Globus pallidus (tissue), 1 donor: ENCODE measurements around the gene MCCC2.
"Not testable (repeated sequence)": the region's sequence is repeated elsewhere in the genome, so short reads cannot be mapped to it uniquely, and the experiment has no call there.

Source experiments
- DNase-seq: peaks from one replicate; pipeline ENCODE4 v3.0.0-alpha.2; 2015; ENCODE audit warnings: low spot score

MCCC2 gene

DNA sequence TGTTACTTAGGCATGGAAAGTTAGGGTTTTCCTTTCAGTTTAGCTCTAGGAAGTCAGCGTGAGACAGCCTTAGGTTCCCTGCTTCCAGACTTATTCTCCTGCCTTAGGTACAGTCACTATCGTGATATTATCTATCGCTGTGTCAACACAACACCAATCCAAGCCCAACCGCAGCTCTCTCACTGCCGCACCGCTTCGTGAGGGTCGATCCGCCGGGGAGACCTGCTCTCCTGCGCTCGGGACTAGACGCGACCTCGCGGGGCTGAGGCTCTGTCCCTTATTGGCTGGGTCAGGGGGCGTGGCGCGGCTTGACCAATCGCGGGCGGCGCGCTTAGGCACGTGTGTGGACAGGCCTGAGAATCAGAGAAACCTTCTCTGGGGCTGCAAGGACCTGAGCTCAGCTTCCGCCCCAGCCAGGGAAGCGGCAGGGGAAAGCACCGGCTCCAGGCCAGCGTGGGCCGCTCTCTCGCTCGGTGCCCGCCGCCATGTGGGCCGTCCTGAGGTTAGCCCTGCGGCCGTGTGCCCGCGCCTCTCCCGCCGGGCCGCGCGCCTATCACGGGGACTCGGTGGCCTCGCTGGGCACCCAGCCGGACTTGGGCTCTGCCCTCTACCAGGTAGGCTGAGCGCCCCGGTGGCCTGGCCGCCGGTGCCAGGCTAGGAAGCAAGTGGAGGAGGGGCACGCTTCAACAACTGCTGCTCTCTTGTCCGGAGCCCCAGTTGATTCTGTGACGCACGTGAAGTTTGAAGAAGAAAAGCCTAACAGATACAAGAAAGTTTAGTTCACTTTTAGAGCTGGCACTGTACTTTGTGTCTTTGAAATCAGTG lies at the start of gene MCCC2:
MCCC2 (plus strand) TSS at position 400 of the 825 bp plus-strand sequence; CDS start at position 486, 86 bp downstream.
- DNase-seq, result peak; percentile 91

DNA sequence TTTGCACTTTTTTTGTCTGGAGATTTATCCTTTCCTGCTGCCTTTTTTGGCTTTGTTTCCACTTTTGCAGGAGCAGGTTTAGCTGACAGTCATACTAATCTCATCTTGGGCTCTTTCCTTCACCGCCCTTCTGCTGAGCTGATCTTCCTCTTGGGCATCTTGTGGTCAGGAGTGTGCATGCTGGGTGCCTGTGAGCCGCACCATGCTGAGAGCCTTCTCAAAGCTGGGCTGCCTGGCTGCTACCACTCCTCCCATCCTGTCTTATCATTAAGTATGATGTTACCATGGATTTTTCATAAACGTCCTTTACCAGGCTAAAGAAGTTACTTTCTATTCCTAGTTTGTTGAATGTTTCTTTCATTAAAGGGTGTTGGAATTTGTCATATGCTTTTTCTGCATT lies 49.5 kb upstream of the MCCC2 start:
- no peak for DNase-seq

DNA sequence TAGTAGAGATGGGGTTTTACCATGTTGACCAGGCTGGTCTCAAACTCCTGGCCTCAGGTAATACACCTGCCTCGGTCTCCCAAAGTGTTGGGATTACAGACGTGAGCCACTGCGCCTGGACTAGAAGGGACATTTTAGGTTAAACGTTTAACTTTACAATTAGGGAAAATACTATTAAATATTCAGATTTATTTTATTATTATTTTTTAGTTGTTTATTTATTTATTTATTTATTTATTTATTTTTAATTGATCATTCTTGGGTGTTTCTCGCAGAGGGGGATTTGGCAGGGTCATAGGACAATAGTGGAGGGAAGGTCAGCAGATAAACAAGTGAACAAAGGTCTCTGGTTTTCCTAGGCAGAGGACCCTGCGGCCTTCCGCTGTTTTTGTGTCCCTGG lies 36.3 kb upstream of the MCCC2 start:
- not testable (repeated sequence) for DNase-seq

DNA sequence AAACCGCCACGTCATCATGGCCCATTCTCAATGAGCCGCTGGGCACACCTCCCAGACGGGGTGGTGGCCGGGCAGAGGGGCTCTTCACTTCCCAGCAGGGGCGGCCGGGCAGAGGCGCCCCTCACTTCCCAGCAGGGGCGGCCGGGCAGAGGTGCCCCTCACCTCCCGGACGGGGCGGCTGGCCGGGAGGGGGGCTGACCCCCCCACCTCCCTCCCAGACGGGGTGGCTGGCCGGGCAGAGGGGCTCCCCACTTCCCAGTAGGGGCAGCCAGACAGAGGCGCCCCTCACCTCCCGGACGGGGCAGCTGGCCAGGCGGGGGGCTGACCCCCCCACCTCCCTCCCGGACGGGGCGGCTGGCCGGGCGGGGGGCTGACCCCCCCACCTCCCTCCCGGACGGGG lies 35.6 kb upstream of the MCCC2 start:
- DNase-seq, result not testable (repeated sequence)

DNA sequence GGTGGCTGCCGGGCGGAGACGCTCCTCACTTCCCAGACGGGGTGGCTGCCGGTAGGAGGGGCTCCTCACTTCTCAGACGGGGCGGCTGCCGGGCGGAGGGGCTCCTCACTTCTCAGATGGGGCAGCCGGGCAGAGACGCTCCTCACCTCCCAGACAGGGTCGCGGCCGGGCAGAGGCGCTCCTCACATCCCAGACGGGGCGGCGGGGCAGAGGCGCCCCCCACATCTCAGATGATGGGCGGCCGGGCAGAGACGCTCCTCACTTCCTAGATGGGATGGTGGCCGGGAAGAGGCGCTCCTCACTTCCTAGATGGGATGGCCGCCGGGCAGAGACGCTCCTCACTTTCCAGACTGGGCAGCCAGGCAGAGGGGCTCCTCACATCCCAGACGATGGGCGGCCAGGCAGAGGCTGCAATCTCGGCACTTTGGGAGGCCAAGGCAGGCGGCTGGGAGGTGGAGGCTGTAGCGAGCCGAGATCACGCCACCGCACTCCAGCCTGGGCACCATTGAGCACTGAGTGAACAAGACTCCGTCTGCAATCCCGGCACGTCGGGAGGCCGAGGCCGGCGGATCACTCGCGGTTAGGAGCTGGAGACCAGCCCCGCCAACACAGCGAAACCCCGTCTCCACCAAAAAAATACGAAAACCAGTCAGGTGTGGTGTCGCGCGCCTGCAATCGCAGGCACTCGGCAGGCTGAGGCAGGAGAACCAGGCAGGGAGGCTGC lies 35.0 kb upstream of the MCCC2 start:
- not testable (repeated sequence) for DNase-seq

DNA sequence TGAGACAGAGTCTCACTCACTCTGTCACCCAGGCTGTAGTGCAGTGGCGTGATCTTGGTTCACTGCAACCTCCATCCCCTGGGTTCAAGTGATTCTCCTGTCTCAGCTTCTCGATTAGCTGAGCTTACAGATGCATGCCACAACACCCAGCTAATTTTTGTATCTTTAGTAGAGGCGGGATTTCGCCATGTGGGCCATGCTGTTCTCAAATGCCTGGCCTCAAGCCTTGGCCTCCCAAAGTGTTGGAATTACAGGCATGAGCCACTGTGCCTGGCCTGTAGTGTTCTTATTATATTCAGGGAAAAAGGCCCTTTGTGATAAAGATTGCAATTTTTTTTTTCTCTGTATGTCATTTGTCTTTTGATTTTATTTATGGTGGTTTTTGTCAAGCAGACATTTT lies 24.0 kb upstream of the MCCC2 start:
- no peak for DNase-seq

DNA sequence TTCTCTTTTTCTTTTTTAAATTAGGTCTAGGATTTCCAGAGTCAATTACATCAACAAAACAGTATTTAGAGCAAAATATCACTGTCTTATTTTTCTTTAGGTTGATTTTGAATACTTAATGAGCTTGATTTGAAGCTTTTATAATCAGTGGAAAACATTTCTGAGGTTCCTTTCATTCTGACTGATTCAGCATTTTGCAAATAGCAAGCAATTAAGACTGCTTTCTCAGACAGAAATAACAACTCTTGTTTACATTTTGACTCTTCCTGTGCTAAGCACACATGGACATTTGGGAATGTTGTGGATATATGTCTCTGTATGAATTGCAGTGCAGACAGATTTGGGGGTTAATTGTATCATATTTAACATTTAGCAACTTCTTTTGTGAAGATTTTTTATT lies 22.2 kb upstream of the MCCC2 start:
- no peak for DNase-seq

DNA sequence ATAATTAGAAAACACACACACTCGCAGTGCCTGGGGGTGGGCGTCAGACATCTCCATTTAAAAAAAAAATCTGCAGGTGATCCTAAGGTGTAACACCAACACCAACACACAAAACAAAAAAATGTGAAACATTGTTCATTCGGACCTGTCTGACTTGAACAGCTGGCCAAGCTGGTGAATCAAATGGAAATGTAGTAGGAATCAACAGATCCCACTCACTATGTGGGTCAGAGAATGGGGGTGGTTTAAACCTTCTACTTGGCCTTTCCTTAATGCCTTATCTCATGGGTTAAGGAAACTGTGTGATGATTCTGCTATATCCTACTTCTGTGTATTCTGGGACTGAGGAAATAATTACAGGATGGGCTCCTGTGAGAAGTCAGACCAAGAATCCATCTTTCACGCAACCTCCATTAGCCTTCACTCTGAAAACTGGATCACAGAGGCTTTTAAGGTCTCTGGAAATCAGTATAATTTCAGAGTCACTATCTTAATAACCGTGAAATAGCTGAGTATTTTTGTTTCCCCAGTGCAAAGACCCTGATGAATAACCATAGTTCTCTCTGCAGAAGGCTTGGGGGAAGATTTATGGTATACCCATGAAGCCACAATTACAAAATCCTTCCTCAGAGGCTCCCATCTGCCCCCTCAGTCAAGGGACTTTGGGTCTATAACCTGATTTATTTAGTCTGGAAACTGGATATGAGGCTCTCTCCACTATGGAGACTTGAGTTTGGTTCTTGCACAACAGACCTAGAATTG lies 17.2 kb upstream of the MCCC2 start:
- DNase-seq, result no peak

DNA sequence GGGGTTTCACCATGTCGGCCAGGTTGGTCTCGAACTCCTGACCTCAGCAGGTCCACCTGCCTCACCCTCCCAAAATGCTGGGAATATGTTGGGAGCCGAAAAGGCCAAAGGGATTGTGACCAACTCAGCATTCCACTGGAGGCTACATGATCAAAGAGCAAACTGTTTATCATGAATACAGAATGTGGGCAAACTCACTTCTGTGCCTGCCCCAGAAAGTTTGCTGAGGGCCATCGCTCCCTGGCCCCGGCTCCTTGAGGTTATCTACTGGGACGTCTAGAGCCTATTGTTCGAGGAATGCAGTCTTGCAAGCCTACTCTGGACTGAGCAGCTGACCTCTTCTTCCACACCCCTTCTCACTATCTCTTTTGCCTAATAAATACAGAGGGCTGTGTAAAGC lies 15.3 kb upstream of the MCCC2 start:
- DNase-seq, result not testable (repeated sequence)

DNA sequence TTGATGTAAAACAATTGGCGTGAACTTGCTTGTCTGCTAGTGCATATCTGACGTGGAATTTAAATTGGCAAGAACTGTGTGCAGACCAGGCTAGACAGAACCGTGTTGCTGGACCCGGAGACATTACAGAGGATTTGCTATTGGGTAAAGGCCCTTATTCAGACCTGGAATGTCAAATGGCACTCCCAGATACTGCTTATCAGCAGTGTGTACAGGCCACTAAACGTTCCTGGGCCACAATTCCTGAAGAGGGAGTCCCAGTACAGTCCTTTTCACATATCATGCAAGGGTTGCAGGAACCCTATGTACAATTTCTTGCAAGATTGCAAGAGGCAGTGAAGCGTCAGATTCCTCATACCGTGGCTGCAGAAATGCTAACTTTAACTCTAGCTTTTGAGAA lies 13.5 kb upstream of the MCCC2 start:
- DNase-seq, result no peak

DNA sequence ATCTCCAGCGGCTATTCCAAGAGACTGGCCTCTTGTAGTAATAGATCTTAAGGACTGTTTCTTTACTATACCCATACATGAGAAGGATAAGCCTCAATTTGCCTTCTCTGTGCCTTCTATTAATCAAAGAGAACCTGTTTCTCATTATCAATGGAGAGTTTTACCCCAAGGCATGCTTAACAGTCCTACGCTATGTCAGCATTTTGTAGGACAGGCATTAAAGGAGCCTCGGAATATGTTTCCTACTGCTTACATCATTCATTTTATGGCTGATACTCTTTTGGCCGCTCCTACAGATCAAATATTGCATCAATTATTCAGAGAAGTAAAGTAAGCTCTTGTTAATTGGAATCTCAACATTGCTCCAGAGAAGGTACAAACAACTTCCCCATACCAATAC lies 11.6 kb upstream of the MCCC2 start:
- not testable (repeated sequence) for DNase-seq

DNA sequence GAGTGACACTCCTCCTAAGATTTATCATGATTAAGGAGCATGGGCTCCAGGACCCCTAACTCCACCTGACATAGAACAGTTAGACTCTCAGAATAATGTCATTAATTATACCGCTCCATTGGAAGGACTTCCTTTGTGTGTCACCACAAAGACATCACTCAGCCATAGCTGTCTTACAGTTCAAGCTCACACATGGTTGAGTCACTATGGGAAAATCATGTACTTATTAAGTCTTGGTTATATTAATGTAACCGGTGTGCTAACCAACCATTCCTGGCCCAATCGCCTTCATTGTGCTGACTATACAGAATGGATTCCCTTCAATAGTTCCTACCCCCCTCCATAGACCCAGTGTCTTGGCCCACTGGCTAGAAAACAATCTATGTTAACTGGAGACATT lies 10.9 kb upstream of the MCCC2 start:
- no peak for DNase-seq

DNA sequence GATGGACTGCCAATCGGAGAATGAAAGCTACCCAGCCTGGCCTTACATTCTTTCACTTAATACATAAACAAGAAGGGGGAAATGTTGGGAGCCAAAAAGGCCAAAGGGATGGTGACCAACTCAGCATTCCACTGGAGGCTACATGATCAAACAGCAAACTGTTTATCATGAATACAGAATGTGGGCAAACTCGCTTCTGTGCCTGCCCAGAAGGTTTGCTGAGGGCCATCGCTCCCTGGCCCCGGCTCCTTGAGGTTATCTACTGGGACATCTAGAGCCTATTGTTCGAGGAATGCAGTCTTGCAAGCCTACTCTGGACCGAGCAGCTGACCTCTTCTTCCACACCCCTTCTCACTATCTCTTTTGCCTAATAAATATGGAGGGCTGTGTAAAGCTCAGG lies 9.3 kb upstream of the MCCC2 start:
- DNase-seq, result not testable (repeated sequence)

DNA sequence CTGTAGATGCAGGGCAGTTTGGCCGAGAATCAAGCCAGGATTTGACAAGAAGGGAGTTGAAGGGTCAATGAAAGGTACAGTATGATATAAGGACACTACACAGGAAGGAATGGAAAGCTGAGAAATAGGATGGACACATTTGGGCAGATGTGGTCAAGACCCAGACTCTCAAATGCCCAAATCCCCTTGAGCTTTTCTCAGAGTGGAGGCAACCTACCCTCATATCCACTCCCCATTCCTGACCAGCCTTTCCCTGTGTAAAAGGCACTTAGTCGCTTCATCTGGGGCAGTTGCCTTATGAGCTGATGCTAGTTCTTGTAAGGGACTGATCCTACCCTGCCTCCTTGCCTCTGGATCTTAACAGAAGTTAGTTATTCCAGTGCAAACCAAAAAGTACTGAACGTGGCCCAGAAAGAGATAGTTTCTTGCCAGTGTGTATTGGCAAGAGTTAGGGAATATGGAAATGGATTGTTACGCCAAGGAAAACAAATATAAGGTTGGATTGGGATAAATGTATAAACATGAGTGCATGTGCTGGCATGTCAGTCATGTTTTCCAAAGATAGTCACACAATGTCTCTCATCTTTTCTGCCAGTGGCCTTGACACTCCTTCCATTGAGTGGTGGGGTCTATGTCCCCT lies 4.1 kb upstream of the MCCC2 start:
- DNase-seq, result no peak

DNA sequence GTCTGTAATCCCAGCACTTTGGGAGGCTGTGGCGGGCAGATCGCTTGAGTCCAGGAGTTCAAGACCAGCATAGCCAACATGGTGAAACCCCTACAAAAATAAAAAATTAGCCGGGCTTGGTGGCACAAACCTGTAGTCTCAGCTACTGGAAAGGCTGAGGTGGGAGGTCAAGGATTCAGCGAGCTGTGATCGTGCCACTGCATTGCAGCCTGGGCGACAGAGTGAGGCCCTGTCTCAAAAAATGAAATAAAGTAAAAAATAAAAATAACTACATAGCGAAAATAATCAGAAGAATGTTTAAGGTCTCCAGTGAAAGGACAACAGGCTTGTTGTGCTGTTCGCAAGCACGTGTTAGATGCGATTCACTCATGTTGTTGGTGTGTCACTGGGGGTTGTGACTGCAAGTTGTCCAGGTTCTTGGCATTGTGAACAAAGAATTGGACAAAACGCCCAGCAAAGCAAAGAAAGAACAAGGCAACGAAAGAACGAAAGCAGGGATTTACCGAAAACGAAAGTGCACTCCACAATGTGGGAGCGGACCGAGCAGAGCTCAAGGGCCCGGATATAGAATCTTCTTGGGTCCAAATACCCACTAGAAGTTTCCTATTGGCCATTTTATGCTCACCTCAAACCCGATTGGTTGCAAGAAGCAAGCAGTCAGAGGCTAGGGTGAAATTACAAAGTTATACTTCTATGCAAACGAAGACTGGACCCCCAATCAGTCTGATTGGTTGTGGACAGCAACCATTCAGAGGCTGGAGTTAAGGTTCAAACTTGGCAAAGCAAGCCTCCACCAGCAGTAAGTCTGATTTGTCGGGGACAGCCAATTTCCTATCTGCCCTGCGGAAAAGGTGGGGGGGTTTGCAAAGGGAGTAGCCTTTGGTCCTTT lies 844 bp upstream of the MCCC2 start:
- no peak for DNase-seq

DNA sequence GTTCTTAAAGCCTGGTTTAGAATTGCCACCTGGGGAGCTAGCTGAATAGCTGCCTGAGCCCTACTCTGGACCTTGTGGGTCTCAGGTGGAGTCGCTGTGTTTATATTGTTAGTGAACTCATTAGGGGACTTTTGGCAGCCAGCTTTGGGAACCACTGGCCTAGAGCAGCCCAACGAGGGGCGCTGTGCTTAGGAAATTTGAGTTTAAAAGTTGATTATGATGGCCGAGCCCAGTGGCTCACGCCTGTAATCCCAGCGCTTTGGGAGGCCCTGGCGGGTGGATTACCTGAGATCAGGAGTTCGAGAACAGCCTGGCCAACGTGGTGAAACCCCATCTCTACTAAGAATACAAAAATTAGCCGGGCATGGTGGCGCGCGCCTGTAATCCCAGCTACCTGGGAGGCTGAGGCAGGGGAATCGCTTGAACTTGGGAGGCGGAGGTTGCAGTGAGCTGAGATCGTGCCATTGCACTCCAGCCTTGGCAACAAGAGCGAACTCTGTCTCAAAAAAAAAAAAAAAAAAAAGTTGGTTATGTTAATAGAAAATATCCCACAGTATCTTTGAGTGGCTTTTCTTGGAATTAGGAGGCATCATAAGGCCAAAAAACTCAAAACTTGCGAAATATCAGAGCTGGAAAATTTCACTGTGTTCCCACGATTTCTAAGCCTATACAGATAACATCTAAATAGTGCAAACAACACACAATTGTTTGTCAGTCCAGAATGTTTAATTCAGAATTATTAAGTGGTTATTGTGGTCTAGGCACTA lies 809 bp downstream of the MCCC2 start:
- DNase-seq, result no peak

DNA sequence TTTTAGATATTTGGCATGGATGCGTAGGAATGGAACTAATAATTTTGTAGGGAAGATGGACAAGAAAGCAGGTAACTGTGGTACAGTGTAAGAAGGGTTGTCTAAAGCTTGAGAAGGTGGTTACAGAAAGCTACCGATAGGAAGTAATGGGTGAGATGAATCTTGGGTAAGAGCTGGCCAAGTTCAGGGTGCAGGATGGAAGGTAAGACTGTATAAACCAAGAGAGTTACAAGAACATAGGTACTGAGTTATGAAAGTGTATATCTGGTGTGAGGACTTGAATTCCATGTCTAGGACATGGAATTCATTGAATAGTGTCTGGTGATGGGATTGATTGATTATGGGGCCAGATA lies 1.4 kb downstream of the MCCC2 start:
- DNase-seq, result no peak

DNA sequence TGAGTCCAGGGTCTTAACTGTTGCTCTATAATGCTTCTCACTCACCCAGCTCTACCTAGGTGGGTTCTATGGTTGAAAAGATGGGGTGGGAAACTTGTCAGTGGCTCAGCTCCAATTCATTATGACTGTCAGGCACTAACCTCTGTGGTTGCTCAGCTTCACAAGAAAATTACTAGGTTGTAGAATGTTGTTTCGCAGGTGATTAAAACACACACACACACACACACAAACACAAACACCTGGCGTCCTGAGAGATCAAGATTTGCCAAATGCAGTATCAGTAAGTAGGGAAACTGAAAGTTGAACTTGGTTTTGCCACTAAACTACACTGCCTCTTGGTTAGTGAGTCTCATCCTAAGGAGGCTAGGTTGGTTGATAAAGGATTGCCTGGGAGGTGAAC lies 2.8 kb downstream of the MCCC2 start:
- no peak for DNase-seq

DNA sequence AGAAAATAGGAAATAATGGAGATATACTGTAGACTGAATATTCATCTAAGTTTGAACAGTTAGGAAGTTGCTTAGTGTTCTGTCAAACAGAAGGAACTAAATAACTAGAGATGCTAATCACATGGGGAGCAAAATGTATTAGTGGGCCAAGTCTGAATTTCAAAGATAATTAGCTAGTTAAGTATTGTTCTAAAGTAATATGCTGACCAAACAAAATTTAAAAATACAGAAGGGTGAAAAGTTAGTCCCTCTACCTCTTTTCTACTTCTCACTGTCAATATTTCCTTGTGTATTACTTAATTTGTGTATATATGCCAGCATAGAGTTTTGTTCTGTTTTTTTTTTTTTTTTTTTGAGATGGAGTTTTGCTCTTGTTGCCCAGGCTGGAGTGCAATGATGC lies 4.0 kb downstream of the MCCC2 start:
- no peak for DNase-seq

DNA sequence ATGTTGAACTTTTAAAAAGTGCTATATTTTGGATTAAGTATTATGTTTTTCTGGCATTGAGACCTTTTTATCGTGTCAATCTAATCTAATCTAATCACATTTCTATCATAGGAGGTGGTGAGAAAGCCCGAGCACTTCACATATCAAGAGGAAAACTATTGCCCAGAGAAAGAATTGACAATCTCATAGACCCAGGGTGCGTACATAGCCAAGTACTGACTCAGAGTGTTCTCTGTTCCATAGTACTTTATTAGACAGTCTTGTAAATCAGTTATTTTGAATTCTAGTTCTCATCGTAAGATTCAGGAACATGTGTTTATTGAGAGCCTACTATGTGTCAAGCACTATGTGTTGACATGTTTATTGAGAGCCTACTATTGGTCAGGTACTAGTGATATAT lies 9.0 kb downstream of the MCCC2 start:
- DNase-seq, result no peak

DNA sequence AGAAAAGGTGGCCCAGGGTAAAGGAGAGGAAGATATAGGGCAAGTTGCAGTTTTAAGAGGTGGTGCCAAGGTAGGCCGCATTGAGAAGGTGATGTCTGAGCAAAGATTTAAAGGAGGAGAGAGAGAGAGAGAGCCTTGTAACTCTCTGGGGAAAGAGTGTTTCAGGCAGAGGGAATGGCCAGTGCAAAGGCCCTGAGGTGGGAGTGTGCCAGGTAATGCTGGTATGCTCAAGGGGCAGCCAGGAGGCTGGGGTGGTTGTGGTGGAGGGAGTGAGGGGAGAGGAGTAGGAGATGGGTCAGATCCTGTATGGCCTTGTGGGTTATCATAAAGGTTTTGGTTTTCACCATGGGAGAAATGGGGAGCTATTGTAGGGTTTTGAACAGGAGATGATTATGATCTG lies 9.9 kb downstream of the MCCC2 start:
- no peak for DNase-seq
